Urinary bladder (tissue), 4 donors: Measurements from ENCODE around the gene CCR2. TPM values are rescaled to one million over a fixed set of nuclear protein-coding genes. Genes with fewer than 3 reads are reported as not detected.

Source experiments
- DNase-seq: peaks from one replicate; pipeline ENCODE4 v3.0.0-alpha.2; 2015; ENCODE audit errors: extremely low spot score
- H3K27ac ChIP-seq: one replicate; pipeline ENCODE4 v1.5.1; 2013; ENCODE audit warnings: low read depth, mild to moderate bottlenecking, moderate library complexity
- H3K36me3 ChIP-seq: one replicate; pipeline ENCODE4 v1.6.1; 2013; ENCODE audit warnings: mild to moderate bottlenecking, moderate library complexity; ENCODE audit not compliant: insufficient read depth
- H3K4me1 ChIP-seq: one replicate; pipeline ENCODE4 v1.6.1; 2013; ENCODE audit warnings: mild to moderate bottlenecking, moderate library complexity; ENCODE audit not compliant: insufficient read depth
- H3K4me3 ChIP-seq: one replicate; pipeline ENCODE4 v1.5.1; 2013; ENCODE audit warnings: low read depth, low read length
- WGBS: extraction: QIAGEN DNeasy Blood & Tissue Kit; methylation state at CpG from one replicate; pipeline ENCODE4 v1.1.7; 2013; 5-methylcytosine and 5-hydroxymethylcytosine counted together
- polyA plus RNA-seq: library from polyadenylated mRNA; stranded (reverse); fragments of 200-250 nt; gene quantifications from one replicate; pipeline ENCODE4 v1.2.3, GENCODE V29; 2013
- total RNA-seq: library from RNA; depleted of rRNA; stranded (reverse); fragments of >200 nt; gene quantifications from one replicate; pipeline ENCODE4 v1.2.3, GENCODE V29; 2014
- donor health status: healthy with polysubstance abuse.
- donor health status: healthy.

The CCR2 gene
- total and polyA plus RNA-seq, 2 donors: 2.1 to 3.3 TPM

DNA sequence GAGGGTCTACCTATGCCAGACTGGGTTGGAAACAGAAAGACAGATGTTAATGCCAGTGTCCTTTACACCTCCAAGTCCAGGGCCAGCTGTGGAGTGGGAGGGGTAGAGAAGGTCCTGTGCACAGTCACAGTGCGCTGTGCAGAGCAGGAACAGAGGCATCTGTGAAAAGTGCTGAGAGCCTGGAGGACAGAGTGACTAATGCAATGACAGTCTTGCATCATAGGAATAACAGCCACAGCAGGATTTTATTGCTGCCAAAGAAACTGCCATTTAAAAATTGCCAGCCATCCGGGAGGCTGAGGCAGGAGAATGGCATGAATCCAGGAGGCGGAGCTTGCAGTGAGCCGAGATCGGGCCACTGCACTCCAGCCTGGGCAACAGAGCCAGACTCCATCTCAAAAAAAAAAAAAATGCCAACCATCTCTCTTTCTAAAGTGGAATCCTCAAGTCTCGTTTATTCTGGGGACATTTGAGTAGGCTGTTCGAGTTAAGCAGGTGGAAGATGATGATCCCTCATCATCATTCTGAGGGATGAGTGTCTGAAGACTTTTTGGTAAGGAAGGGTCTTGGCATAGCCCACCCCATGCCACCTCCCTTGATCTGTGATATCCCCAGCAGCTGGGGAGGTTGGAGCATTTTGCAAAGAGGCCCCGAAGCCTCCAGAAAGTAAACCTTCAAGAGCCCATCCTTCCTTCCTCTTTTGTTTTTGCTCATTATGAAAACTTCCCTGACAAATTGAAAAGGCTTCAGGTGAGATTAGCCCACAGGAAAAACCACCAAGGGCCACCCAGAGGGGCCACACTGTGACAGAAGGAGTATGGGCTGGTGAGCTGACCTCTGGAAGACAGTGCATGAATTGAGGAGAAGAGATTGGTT lies 7.7 kb downstream of the CCR2 start:
- no peak for DNase-seq
- H3K4me1 ChIP-seq: no peaks in the 10 kb centered on the region
- WGBS: 66% methylated on average over 8 of the region's 8 CpGs

DNA sequence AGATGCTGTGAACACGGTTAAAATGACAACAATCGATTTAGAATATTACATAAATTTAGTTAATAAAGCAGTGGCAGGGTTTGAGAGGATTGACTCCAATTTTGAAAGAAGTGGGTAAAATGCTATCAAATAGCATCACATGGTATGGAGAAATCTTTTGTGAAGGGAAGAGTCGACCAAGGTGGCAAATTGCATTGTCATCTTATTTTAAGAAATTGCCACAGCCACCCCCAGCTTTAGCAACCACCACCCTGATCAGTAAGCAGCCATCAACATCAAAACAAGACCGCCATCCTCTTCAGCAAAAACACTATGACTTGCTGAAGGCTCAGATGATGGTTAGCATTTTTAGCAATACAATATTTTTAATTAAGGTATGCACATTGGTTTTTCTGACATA lies 11.1 kb downstream of the CCR2 start:
- no peak for DNase-seq
- 86% methylated on average over 4 of the region's 4 CpGs for WGBS
- Histone ChIP-seq H3K27ac (no peak overlapping the region), H3K36me3 (no peaks in the 10 kb centered on the region), H3K4me3 (no peak overlapping the region), H3K4me1 (no peaks in the 10 kb centered on the region)

More for the DNA sequence above, 7.7 kb downstream of the CCR2 start:
- Histone ChIP-seq H3K27ac (no peak overlapping the region), H3K36me3 (no peaks in the 10 kb centered on the region), H3K4me3 (no peak overlapping the region)

DNA sequence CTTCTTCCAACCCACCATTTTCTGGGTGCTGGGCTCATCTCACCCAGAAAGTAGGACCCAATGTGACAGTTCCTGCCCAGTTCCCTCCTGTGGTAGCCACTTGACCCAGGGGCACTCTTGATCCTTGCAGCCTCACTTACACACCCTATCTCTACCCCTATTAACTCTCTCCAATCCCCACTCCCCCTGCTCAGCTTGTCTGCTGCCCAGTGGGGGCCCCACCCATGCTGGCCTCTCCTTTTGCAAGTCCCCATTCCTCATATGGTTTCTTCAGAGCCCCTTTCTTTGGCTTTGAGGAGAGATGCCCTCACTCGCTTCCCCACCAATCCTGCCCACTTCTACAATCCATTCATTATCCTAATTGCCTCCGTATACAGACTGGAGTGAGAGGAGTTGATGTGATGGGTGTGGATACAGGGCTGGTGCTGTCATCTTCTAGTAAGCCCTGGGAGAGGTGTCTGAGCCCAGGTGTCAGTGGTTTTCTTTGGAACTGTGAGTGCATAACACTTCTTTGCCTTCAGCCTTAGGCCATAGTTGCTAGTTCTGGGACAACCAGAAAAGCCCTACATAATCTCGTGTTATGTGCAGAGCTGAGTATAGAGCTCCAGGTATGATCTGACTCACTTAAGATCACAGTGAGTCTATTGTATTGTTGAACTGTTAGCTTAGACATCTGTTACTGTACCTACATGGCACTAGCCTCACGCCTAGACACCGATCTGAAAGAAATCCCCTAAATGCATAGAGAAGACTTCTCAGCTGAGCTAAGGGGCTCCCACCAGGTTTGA lies 12.0 kb downstream of the CCR2 start:
- no peaks in the 10 kb centered on the region for H3K4me1 ChIP-seq
- no peak for DNase-seq
- no peak overlapping the region for H3K4me3 ChIP-seq
- no peak overlapping the region for H3K27ac ChIP-seq
- no peaks in the 10 kb centered on the region for H3K36me3 ChIP-seq
- 93% methylated on average over 5 of the region's 5 CpGs for WGBS

DNA sequence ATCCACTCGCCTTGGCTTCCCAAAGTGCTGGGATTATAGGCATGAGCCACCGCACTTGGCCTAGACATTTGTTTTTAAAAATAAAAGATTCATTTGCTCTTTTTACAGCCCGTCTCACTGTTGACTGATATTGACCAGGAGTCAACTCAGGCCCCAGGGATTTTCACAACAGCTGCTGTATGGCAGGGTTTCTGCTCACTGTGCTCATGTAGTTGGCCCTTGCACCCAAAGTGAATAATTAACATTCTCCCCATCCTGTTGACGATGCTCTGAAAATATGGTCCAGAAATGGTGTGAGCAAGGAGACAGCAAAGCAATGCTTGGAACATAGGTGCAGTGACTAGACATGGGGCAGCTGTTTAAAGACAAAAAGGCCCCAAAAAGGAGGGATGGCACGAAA lies 13.9 kb downstream of the CCR2 start:
- Histone ChIP-seq H3K36me3 (no peaks in the 10 kb centered on the region), H3K4me3 (no peak overlapping the region), H3K27ac (no peak overlapping the region), H3K4me1 (no peaks in the 10 kb centered on the region)
- 72% methylated on average over 5 of the region's 5 CpGs for WGBS
- DNase-seq: no peak

DNA sequence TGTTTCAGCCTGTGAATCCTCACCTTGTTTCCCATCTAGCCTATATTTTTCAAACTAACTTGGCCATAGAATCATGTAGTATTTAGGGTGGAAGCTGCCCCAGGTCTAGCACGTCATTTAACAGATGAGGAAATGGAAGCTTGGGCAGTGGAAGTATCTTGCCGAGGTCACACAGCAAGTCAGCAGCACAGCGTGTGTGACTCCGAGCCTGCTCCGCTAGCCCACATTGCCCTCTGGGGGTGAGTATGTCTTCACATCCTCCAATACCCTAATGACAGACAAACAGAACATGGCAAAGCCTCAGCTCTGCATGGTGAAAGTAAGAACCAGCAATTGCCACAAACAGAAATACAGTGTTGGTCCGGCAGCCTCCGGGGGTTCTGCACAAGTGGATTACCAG lies 14.7 kb downstream of the CCR2 start:
- no peaks in the 10 kb centered on the region for H3K36me3 ChIP-seq
- no peak overlapping the region for H3K4me3 ChIP-seq
- no peak for DNase-seq
- no peak overlapping the region for H3K27ac ChIP-seq
- WGBS: 70% methylated on average over 7 of the region's 7 CpGs
- no peaks in the 10 kb centered on the region for H3K4me1 ChIP-seq

DNA sequence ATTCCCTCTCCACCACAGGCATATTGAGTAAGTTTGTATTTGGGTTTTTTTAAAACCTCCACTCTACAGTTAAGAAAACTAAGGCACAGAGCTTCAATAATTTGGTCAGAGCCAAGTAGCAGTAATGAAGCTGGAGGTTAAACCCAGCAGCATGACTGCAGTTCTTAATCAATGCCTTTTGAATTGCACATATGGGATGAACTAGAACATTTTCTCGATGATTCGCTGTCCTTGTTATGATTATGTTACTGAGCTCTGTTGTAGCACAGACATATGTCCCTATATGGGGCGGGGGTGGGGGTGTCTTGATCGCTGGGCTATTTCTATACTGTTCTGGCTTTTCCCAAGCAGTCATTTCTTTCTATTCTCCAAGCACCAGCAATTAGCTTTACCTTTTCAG lies 15.2 kb downstream of the CCR2 start:
- no peak for DNase-seq
- no peaks in the 10 kb centered on the region for H3K36me3 ChIP-seq
- H3K27ac ChIP-seq: no peak overlapping the region
- H3K4me3 ChIP-seq: no peak overlapping the region
- no peaks in the 10 kb centered on the region for H3K4me1 ChIP-seq
- WGBS: 85% methylated on average over 4 of the region's 4 CpGs

DNA sequence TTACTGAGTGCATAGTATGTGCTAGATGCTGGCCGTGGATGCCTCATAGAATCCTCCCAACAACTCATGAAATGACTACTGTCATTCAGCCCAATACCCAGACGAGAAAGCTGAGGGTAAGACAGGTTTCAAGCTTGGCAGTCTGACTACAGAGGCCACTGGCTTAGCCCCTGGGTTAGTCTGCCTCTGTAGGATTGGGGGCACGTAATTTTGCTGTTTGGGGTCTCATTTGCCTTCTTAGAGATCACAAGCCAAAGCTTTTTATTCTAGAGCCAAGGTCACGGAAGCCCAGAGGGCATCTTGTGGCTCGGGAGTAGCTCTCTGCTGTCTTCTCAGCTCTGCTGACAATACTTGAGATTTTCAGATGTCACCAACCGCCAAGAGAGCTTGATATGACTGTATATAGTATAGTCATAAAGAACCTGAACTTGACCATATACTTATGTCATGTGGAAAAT lies 15.8 kb downstream of the CCR2 start:
- no peaks in the 10 kb centered on the region for H3K4me1 ChIP-seq
- DNase-seq: no peak
- H3K27ac ChIP-seq: no peak overlapping the region
- WGBS: 74% methylated on average over 6 of the region's 6 CpGs
- no peak overlapping the region for H3K4me3 ChIP-seq
- no peaks in the 10 kb centered on the region for H3K36me3 ChIP-seq

DNA sequence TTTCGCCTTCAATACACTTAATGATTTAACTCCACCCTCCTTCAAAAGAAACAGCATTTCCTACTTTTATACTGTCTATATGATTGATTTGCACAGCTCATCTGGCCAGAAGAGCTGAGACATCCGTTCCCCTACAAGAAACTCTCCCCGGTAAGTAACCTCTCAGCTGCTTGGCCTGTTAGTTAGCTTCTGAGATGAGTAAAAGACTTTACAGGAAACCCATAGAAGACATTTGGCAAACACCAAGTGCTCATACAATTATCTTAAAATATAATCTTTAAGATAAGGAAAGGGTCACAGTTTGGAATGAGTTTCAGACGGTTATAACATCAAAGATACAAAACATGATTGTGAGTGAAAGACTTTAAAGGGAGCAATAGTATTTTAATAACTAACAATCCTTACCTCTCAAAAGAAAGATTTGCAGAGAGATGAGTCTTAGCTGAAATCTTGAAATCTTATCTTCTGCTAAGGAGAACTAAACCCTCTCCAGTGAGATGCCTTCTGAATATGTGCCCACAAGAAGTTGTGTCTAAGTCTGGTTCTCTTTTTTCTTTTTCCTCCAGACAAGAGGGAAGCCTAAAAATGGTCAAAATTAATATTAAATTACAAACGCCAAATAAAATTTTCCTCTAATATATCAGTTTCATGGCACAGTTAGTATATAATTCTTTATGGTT lies 17.1 kb downstream of the CCR2 start, which contains the start of gene CCR5:
Gene CCR5, plus strand, starts transcription at position 108 of the 680 bp plus-strand sequence. CDS start 1,957 bp downstream, outside the sequence.
- 32% methylated on average over 5 of the region's 5 CpGs for WGBS
- no peak for DNase-seq
- H3K27ac ChIP-seq: no peak within 1 kb of the TSS
- no peak within 1 kb of the TSS for H3K4me3 ChIP-seq
- no peaks in the 10 kb centered on the region for H3K36me3 ChIP-seq
- H3K4me1 ChIP-seq: no peaks in the 10 kb centered on the region

DNA sequence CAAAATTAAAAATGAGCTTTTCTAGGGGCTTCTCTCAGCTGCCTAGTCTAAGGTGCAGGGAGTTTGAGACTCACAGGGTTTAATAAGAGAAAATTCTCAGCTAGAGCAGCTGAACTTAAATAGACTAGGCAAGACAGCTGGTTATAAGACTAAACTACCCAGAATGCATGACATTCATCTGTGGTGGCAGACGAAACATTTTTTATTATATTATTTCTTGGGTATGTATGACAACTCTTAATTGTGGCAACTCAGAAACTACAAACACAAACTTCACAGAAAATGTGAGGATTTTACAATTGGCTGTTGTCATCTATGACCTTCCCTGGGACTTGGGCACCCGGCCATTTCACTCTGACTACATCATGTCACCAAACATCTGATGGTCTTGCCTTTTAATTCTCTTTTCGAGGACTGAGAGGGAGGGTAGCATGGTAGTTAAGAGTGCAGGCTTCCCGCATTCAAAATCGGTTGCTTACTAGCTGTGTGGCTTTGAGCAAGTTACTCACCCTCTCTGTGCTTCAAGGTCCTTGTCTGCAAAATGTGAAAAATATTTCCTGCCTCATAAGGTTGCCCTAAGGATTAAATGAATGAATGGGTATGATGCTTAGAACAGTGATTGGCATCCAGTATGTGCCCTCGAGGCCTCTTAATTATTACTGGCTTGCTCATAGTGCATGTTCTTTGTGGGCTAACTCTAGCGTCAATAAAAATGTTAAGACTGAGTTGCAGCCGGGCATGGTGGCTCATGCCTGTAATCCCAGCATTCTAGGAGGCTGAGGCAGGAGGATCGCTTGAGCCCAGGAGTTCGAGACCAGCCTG lies 17.8 kb downstream of the CCR2 start:
- H3K4me1 ChIP-seq: no peaks in the 10 kb centered on the region
- no peak overlapping the region for H3K27ac ChIP-seq
- 82% methylated on average over 10 of the region's 10 CpGs for WGBS
- no peak overlapping the region for H3K4me3 ChIP-seq
- no peaks in the 10 kb centered on the region for H3K36me3 ChIP-seq
- DNase-seq: no peak

DNA sequence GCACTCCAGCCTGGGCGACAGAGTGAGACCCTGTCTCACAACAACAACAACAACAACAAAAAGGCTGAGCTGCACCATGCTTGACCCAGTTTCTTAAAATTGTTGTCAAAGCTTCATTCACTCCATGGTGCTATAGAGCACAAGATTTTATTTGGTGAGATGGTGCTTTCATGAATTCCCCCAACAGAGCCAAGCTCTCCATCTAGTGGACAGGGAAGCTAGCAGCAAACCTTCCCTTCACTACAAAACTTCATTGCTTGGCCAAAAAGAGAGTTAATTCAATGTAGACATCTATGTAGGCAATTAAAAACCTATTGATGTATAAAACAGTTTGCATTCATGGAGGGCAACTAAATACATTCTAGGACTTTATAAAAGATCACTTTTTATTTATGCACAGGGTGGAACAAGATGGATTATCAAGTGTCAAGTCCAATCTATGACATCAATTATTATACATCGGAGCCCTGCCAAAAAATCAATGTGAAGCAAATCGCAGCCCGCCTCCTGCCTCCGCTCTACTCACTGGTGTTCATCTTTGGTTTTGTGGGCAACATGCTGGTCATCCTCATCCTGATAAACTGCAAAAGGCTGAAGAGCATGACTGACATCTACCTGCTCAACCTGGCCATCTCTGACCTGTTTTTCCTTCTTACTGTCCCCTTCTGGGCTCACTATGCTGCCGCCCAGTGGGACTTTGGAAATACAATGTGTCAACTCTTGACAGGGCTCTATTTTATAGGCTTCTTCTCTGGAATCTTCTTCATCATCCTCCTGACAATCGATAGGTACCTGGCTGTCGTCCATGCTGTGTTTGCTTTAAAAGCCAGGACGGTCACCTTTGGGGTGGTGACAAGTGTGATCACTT lies 18.8 kb downstream of the CCR2 start:
- H3K4me3 ChIP-seq: no peak overlapping the region
- no peaks in the 10 kb centered on the region for H3K36me3 ChIP-seq
- DNase-seq: no peak
- H3K4me1 ChIP-seq: no peaks in the 10 kb centered on the region
- H3K27ac ChIP-seq: no peak overlapping the region
- 87% methylated on average over 9 of the region's 9 CpGs for WGBS

DNA sequence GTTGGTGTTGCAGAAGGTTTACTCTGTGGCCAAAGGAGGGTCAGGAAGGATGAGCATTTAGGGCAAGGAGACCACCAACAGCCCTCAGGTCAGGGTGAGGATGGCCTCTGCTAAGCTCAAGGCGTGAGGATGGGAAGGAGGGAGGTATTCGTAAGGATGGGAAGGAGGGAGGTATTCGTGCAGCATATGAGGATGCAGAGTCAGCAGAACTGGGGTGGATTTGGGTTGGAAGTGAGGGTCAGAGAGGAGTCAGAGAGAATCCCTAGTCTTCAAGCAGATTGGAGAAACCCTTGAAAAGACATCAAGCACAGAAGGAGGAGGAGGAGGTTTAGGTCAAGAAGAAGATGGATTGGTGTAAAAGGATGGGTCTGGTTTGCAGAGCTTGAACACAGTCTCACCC lies 20.8 kb downstream of the CCR2 start:
- Histone ChIP-seq H3K4me1 (no peaks in the 10 kb centered on the region), H3K27ac (no peak overlapping the region), H3K4me3 (no peak overlapping the region), H3K36me3 (no peaks in the 10 kb centered on the region)
- 74% methylated on average over 3 of the region's 3 CpGs for WGBS
- no peak for DNase-seq

DNA sequence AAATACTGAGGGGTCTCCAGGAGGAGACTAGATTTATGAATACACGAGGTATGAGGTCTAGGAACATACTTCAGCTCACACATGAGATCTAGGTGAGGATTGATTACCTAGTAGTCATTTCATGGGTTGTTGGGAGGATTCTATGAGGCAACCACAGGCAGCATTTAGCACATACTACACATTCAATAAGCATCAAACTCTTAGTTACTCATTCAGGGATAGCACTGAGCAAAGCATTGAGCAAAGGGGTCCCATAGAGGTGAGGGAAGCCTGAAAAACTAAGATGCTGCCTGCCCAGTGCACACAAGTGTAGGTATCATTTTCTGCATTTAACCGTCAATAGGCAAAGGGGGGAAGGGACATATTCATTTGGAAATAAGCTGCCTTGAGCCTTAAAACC lies 21.3 kb downstream of the CCR2 start:
- H3K27ac ChIP-seq: no peak overlapping the region
- no peaks in the 10 kb centered on the region for H3K36me3 ChIP-seq
- 77% methylated on average over 2 of the region's 2 CpGs for WGBS
- H3K4me1 ChIP-seq: no peaks in the 10 kb centered on the region
- H3K4me3 ChIP-seq: no peak overlapping the region
- no peak for DNase-seq
